ENCODE measurements around the gene CNKSR2.
A peak's percentile ranks its signal among the peaks of the same experiment; 100 is the strongest.

The CNKSR2 gene

GRCh38 chrX:21374163-21374993, at the start of gene CNKSR2:
Gene CNKSR2, plus strand, starts transcription at chrX:21374418. Its CDS starts 480 bp downstream, at chrX:21374898.
- no peak for DNase-seq

DNA sequence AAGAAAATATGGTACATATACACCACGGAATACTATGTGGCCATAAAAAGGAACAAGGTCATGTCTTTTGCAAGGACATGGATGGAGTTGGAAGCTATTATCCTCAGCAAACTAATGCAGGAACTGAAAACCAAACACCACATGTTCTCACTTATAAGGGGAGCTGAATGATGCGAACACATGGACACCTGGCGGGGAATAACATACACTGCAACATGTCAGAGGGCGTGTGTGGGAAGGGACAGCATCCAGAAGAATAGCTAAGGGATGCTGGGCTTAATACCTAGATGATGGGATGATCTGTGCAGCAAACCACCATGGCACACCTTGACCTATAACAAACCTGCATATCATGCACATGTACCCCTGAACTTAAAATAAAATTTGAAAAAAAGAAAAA, 19.5 kb upstream of the CNKSR2 start:
- peak; percentile 1 for DNase-seq

- no peak for DNase-seq
Measured at GRCh38 chrX:21355831-21356230, 18.4 kb upstream of the CNKSR2 start.

- DNase-seq = no peak
Measured at GRCh38 chrX:21369613-21370012, 4.6 kb upstream of the CNKSR2 start.

GRCh38 chrX:21373001-21373400, 1.2 kb upstream of the CNKSR2 start:
- DNase-seq = no peak

- DNase-seq = no peak
Measured at GRCh38 chrX:21373637-21374162, 518 bp upstream of the CNKSR2 start.

GRCh38 chrX:21374994-21375707, 933 bp downstream of the CNKSR2 start:
- DNase-seq = no peak

DNA sequence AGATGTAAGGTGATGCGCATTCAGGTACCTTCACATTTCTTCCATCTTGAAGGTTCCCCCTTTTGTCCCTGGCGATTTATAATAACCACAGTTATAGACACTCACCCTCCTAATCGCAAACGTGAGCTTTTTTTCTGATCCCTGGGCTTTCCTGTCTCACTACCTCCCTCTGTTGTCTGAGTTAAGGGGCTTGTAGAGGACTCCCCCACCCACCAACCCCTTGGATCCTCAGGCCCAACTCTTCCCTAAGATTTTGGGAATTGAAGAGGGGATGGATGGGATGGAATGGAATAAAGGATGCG, 1.4 kb downstream of the CNKSR2 start:
- no peak for DNase-seq

GRCh38 chrX:21376636-21377035, 2.4 kb downstream of the CNKSR2 start:
- no peak for DNase-seq

- DNase-seq = no peak
Measured at GRCh38 chrX:21379991-21380390, 5.8 kb downstream of the CNKSR2 start.

DNA sequence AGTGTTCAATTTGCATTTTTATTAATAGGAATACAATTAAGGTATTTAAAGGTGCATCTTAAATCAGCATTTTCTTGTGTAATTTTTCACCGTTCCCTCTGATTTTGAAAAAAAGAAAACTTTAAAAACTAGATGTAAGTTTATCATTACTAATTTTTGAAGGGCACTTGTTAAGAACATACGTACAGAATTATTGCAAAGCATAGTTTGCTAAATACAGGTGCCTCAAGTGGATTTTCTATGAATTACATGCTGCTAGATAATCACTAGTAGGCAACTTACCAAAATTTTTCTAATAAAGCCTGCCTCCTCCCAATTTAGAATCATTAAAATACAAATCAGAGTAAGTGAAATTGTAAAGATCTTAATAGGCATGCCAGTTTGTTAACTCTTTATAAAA, 8.5 kb downstream of the CNKSR2 start:
- peak; percentile 6 for DNase-seq

GRCh38 chrX:21383546-21383945, 9.3 kb downstream of the CNKSR2 start:
- no peak for DNase-seq

DNA sequence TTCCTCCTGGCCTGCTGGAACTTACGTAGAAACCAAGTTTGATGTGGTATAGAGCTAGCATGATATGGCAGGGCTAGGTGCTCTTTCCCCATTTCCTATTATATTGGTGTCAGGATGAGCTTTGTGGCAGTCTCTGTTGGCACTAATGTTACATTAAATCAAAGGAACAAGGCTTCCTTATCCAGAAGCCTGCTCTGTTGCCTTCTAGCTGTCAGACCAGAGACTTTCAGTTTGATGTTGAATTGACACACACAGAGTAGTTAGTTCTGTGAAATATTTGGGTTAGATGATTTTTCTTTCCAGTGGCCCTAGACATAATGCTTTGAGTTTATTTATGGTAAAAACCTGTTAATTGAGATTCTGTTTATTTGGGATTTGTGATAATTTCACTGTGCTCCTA, 10.0 kb downstream of the CNKSR2 start:
- DNase-seq = no peak

DNA sequence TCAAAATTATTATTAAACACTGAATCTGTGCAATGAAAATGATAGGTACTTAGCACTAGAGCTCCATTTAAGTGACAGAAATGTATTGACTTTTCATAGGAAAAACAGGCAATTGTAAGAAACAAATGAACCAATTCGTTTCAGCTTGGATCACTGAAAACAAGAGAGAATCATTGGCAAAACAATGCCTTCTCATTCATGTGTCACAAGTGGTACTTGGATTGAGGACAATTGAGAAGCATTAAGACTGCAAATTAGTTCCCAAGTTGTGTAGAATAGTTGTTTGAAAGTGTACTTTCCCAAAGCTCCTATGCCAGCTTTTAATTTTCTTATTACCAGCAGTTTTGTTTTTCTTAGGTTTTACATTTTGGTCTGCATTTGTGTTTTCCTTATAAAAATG, 20.6 kb downstream of the CNKSR2 start:
- no peak for DNase-seq

DNA sequence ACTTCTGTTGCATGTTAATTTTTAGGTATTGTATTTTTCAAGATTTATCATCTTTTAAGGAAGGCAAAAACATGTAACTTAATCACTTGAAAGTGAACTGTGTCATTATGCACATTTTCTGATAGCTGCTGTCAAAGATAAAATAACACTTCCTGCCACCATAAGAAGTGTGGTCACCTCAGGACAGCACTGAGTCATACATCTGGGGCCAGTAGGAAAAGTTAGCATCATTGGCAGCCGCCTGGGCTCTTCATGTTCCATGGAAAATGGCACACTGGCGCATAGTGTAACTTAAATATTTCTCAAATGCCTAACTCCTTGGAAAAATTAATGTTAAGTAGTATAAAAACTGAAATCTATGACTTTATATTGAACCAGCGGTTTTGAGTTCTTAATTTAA, 24.2 kb downstream of the CNKSR2 start:
- DNase-seq = peak; percentile 67

DNA sequence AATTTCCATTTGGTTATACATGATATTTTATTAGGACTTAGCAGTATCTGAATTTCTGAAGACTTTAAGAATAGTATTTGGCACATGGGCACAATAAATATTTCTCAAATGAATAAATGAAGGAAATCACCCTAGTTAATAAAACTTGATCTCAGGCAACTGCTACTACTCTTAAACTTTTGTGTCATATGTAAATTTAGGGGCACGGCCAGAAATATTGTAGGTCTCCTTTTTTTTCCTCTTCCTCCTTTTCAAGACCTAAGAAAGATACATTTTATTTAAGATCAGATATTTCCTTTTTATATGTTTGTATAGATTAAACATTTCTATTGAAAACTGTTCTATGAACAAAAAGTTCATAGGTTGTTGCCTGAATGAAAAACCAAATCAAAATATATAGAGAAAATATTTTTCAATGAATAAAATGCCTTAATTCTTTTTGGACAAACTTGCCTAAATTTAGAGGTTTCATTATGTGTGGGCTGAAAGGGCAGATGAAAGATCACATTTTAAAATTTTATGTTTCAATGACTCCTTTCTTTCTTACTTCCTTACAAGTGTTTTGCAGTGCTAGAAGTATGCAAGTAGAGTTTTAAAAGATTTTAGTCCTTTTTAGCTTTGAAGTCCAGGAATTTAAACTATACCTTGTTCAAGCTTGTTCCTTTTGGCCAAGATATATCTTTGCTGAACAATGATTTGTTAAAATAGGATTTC, 26.3 kb downstream of the CNKSR2 start:
- DNase-seq = no peak

- DNase-seq = no peak
Measured at GRCh38 chrX:21408307-21408706, 34.1 kb downstream of the CNKSR2 start.

GRCh38 chrX:21408788-21409187, 34.6 kb downstream of the CNKSR2 start:
- DNase-seq = no peak

GRCh38 chrX:21412029-21412428, 37.8 kb downstream of the CNKSR2 start:
- no peak for DNase-seq

- DNase-seq = no peak
Measured at GRCh38 chrX:21412883-21413282, 38.7 kb downstream of the CNKSR2 start.

DNA sequence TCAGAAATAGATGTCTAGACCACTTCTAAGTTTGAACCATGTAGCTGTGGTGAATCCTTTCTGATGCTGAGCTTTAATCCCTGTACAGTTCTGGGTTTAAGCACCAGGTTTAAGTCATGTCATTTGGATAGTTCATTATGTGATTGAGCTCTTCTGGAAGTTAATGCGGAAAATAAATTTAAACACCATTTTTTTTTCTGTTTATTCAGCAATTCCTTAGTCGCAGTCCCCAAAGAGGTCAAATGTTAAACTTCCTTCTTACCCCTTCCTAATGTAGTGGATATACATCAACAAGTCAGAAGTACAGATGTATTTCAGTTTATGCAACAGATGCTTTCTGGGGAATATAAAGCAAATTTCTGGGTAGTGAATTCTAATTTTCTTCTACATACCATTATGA, 52.9 kb downstream of the CNKSR2 start:
- DNase-seq = no peak

GRCh38 chrX:21437036-21437435, 62.8 kb downstream of the CNKSR2 start:
- no peak for DNase-seq

DNA sequence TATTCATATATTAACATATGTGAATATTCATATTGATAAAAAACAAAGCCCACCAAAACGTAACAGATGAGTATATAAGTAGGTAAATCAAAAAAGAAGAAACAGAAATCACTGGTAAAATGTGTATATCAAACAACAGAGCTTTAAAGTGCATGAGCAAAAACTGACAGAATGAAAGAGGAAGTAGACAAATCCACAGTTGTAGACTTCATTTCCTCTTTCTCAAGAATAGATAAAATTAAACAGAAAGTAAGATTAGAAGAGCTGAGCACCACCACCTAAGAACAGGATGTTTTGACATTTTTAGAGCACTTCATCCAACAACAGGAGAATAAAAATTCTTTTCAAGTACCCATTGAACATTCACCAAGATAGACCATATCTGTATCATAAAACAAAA, 64.6 kb downstream of the CNKSR2 start:
- peak; percentile 79 for DNase-seq

DNA sequence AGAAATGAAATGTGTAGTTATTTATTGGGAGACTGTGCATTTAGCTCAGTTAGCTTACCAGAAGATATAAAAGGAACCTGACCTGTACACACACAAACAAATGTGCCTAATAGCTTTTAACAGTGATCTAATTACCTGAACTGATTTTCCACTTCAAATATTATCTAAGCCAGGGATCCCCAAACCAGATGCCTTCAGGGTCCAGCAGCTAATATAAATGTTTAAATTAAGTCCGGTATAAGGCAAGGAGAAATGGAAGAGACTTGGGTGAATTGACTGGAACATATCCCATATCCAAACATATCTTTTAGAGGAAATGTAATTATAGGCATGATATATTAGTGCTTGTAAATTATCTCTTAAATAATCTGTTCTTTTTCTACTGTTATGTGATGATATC, 66.7 kb downstream of the CNKSR2 start:
- no peak for DNase-seq
